Measurements from ENCODE around the gene IRAK1. TPM values are rescaled to one million over a fixed set of nuclear protein-coding genes. Genes with fewer than 3 reads are reported as not detected.

Gene IRAK1
- total and polyA plus RNA-seq, 2 of the 13 experiments (the other 11 are each of a cell fraction or from before 2014, with no cell fraction given), result 57.7 to 77.3 TPM

DNA sequence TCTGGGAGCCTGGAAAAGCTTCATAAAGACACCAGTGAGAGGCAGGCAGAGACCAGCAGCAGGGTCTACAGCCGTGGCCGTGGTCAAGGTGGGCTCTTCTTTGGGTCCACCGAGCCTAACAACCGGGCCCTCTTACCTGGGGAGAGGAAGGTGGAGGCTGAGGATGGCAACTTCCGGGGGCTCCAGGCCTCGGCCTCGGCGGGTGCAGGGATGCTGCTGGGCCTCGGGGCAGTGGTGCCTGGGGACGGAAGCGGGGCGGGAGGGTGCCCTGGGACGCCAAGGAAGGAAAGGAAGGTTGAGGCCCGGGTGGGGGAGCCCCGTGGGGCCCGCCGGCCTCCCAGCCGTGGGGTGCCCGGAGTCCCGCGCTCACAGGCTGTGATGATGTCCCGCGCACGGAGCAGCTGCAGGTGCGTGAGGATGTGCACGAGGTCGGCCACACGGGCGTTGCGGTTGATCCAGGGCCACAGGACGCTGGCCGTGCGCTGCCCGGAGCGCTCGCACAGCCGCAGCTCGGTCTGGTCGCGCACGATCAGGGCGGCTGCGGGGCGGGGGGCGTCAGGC, 561 bp downstream of the IRAK1 start (continued):
- TF ChIP-seq, protein P1, sequence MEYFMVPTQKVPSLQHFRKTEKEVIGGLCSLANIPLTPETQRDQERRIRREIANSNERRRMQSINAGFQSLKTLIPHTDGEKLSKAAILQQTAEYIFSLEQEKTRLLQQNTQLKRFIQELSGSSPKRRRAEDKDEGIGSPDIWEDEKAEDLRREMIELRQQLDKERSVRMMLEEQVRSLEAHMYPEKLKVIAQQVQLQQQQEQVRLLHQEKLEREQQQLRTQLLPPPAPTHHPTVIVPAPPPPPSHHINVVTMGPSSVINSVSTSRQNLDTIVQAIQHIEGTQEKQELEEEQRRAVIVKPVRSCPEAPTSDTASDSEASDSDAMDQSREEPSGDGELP (IDR thresholded peaks at IDR 0.05; ENCODE audit: borderline replicate concordance, low read depth), result no peak
- 0 out of 2 replicates have a peak, but pooled peaks have one; percentile 49 for TF ChIP-seq MYC (CRISPR knock-in tag; IDR thresholded peaks at IDR 0.05; ENCODE audit: borderline replicate concordance)
- no peak for TF ChIP-seq CC2D1A (CRISPR knock-in tag; IDR thresholded peaks at IDR 0.05)
- no peak for TF ChIP-seq ZNF547 (CRISPR knock-in tag; IDR thresholded peaks at IDR 0.05)
- peak; percentile 77 for TF ChIP-seq GABPB1 (CRISPR knock-in tag; IDR thresholded peaks at IDR 0.05)
- TF ChIP-seq ZFX (CRISPR knock-in tag; IDR thresholded peaks at IDR 0.05; ENCODE audit: low read depth), result peak; percentile 62
- peak; percentile 54 for TF ChIP-seq ZFY (CRISPR knock-in tag; IDR thresholded peaks at IDR 0.05)
- TF ChIP-seq U2AF2 (IDR thresholded peaks at IDR 0.05; ENCODE audit: low read depth, low read length), result no peak
- no peak for TF ChIP-seq GABPA (IDR thresholded peaks at IDR 0.05; ENCODE audit: low read depth, low read length)
- TF ChIP-seq GABPA (CRISPR knock-in tag; IDR thresholded peaks at IDR 0.05; ENCODE audit: low read depth), result peak; percentile 42; the same call in 1 of the 2 replicates
- TF ChIP-seq POLR2G (IDR thresholded peaks at IDR 0.05; ENCODE audit: low read depth, low read length), result no peak
- TF ChIP-seq, protein P2, sequence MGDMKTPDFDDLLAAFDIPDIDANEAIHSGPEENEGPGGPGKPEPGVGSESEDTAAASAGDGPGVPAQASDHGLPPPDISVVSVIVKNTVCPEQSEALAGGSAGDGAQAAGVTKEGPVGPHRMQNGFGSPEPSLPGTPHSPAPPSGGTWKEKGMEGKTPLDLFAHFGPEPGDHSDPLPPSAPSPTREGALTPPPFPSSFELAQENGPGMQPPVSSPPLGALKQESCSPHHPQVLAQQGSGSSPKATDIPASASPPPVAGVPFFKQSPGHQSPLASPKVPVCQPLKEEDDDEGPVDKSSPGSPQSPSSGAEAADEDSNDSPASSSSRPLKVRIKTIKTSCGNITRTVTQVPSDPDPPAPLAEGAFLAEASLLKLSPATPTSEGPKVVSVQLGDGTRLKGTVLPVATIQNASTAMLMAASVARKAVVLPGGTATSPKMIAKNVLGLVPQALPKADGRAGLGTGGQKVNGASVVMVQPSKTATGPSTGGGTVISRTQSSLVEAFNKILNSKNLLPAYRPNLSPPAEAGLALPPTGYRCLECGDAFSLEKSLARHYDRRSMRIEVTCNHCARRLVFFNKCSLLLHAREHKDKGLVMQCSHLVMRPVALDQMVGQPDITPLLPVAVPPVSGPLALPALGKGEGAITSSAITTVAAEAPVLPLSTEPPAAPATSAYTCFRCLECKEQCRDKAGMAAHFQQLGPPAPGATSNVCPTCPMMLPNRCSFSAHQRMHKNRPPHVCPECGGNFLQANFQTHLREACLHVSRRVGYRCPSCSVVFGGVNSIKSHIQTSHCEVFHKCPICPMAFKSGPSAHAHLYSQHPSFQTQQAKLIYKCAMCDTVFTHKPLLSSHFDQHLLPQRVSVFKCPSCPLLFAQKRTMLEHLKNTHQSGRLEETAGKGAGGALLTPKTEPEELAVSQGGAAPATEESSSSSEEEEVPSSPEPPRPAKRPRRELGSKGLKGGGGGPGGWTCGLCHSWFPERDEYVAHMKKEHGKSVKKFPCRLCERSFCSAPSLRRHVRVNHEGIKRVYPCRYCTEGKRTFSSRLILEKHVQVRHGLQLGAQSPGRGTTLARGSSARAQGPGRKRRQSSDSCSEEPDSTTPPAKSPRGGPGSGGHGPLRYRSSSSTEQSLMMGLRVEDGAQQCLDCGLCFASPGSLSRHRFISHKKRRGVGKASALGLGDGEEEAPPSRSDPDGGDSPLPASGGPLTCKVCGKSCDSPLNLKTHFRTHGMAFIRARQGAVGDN (CRISPR knock-in tag; IDR thresholded peaks at IDR 0.05), result peak; percentile 68
- TF ChIP-seq RXRA (CRISPR knock-in tag; IDR thresholded peaks at IDR 0.05), result no peak

Measured in HepG2 (cell line).